ENCODE measurements around the gene NELL2.

GRCh38 chr12:44542716-44543115 lies 333.4 kb downstream of the NELL2 start:
- TF ChIP-seq FOXA1 (IDR thresholded peaks at IDR 0.05) (no peak), ELF4 (IDR thresholded peaks at IDR 0.05) (no peak), ZNF384 (IDR thresholded peaks at IDR 0.05) (no peak), LEF1 (IDR thresholded peaks at IDR 0.05; ENCODE audit: borderline replicate concordance) (no peak), FOXK2 (IDR thresholded peaks at IDR 0.05) (no peak)

Data from HEK293T (cell line).